ENCODE data around the gene RASIP1.

DNA sequence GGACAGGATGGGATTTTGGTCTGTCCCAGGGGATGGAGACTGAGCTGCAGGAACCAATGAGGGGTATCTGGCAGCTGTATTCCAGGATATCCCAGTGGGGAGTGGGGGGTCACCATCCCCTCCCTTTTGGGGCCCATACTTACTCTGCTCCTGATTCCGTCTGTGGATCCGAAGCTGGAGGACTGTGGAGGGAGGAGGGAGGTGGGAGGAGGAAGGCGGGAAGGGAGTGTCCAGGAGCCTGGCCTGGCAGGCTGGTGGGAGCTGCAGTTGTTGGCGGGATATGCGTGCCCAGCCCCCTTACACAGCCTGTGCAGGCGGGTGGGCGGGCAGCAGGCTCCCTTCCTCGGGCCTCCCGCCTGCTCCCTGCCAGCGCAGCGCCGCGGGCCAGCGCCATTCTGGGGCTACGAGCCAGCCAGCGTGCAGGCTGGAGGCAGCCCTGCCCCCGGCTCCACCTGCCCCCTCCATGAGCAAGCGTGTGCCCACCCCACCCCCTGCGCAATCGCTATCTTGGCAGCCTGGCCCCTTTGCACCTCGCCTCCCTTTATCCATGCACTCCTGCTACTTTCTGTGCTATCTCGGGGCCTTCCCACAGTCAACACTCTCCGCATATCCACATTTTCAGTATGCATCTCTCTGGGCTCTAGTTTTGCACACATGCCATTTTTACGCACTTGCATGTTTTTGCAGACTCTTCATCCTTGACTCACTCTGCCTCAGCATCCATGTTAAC lies 23.7 kb downstream of the RASIP1 start:
- TF ChIP-seq, protein P1, sequence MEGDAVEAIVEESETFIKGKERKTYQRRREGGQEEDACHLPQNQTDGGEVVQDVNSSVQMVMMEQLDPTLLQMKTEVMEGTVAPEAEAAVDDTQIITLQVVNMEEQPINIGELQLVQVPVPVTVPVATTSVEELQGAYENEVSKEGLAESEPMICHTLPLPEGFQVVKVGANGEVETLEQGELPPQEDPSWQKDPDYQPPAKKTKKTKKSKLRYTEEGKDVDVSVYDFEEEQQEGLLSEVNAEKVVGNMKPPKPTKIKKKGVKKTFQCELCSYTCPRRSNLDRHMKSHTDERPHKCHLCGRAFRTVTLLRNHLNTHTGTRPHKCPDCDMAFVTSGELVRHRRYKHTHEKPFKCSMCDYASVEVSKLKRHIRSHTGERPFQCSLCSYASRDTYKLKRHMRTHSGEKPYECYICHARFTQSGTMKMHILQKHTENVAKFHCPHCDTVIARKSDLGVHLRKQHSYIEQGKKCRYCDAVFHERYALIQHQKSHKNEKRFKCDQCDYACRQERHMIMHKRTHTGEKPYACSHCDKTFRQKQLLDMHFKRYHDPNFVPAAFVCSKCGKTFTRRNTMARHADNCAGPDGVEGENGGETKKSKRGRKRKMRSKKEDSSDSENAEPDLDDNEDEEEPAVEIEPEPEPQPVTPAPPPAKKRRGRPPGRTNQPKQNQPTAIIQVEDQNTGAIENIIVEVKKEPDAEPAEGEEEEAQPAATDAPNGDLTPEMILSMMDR (IDR thresholded peaks at IDR 0.05): no peak
- TF ChIP-seq POLR2A (IDR thresholded peaks at IDR 0.05): peak in 1 of 2 donors; percentile 31

All from uterus (tissue), 2 donors.